HFFc6 (cell line): Measurements from ENCODE around the gene KRTAP10-7. TPM values are rescaled to one million over a fixed set of nuclear protein-coding genes. Genes with fewer than 3 reads are reported as not detected.

Experiments used
- DNase-seq: peaks from one replicate; pipeline ENCODE4 v3.0.0-alpha.2; 2018
- H3K27ac Mint-ChIP-seq: 2 replicates; pipeline ENCODE4 v1.8.0; 2020; ENCODE audit warnings: mild to moderate bottlenecking, mixed read lengths
- H3K27me3 Mint-ChIP-seq: 2 replicates; pipeline ENCODE4 v1.8.0; 2021; ENCODE audit warnings: mild to moderate bottlenecking, moderate library complexity, mixed read lengths; ENCODE audit not compliant: insufficient read depth
- H3K36me3 Mint-ChIP-seq: 2 replicates; pipeline ENCODE4 v1.8.0; 2021; ENCODE audit warnings: low read depth, mixed read lengths
- H3K4me1 Mint-ChIP-seq: 2 replicates; pipeline ENCODE4 v1.8.0; 2020; ENCODE audit warnings: low read depth, mixed read lengths
- H3K4me3 Mint-ChIP-seq: 2 replicates; pipeline ENCODE4 v1.8.0; 2020; ENCODE audit warnings: mild to moderate bottlenecking, moderate library complexity, mixed read lengths
- H3K9me3 Mint-ChIP-seq: 2 replicates; pipeline ENCODE4 v1.8.0; 2020; ENCODE audit warnings: mild to moderate bottlenecking, mixed read lengths
- total RNA-seq, 6 experiments: library from RNA; stranded (reverse); fragmentation: NEBNext Ultra II Directional; extraction: Animal tissue kit (Norgen Biotek cat#: 25700); gene quantifications; 2 replicates in 1 of 6; 3 replicates in 5 of 6; pipeline ENCODE4 v1.2.3, GENCODE V29; 2021
- TF ChIP-seq, protein P1 (sequence below): fragments of 200-600 bp; sonication (generic); IDR thresholded peaks from 2 replicates; pipeline ENCODE4 v1.5.0; 2021; ENCODE audit warnings: antibody characterized with exemption, mild to moderate bottlenecking

KRTAP10-7 gene
- total RNA-seq, 6 experiments from 2014 or later = not detected

DNA sequence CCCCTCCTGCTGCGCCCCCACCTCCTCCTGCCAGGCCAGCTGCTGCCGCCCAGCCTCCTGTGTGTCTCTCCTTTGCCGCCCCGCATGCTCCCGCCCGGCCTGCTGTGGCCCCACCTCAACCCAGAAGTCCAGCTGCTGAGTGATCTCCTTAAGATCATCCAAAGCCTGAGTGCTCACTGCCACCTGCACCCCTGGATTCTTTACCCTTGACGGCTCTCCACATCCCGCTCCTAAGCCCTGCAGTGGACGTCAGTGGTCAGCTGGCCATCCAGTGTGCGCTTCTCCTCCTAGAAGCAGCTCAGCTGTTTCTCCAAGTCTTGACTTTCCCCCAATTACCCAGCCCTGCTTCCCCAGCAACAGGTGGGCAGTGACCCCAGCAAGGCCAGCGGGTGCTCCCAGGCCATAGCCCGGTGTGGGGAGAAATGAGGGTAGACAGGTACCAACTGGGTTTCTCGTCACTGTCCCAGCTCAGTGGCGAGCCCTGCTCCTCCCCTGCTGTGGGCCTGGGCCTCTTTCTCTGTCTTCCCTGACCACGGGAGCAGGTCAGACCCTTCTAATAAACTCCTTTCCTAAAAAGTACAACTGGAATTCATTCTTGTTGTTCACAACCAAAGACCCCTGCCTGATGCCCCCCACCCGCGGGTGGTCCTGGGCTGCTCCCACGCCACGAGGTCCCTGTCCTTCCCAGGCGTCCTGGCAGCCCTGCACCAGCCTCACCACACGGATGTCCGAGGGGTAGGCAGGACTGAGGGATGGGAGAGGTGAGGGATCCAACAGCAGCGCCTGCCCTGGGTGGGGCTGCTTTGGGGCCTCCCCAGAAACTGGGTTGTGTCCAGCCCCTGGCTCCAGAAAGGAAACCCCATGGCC lies 1.4 kb downstream of the KRTAP10-7 start:
- Mint-ChIP-seq H3K36me3 (no peaks in the 10 kb centered on the region), H3K9me3 (peaks cover 4% of the 10 kb centered on the region), H3K4me1 (no peaks in the 10 kb centered on the region; the same call in 1 of the 2 replicates), H3K4me3 (no peak overlapping the region), H3K27me3 (peaks cover 13% of the 10 kb centered on the region), H3K27ac (no peak overlapping the region)
- no peak for DNase-seq
- TF ChIP-seq, protein P1, sequence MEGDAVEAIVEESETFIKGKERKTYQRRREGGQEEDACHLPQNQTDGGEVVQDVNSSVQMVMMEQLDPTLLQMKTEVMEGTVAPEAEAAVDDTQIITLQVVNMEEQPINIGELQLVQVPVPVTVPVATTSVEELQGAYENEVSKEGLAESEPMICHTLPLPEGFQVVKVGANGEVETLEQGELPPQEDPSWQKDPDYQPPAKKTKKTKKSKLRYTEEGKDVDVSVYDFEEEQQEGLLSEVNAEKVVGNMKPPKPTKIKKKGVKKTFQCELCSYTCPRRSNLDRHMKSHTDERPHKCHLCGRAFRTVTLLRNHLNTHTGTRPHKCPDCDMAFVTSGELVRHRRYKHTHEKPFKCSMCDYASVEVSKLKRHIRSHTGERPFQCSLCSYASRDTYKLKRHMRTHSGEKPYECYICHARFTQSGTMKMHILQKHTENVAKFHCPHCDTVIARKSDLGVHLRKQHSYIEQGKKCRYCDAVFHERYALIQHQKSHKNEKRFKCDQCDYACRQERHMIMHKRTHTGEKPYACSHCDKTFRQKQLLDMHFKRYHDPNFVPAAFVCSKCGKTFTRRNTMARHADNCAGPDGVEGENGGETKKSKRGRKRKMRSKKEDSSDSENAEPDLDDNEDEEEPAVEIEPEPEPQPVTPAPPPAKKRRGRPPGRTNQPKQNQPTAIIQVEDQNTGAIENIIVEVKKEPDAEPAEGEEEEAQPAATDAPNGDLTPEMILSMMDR = no peak

DNA sequence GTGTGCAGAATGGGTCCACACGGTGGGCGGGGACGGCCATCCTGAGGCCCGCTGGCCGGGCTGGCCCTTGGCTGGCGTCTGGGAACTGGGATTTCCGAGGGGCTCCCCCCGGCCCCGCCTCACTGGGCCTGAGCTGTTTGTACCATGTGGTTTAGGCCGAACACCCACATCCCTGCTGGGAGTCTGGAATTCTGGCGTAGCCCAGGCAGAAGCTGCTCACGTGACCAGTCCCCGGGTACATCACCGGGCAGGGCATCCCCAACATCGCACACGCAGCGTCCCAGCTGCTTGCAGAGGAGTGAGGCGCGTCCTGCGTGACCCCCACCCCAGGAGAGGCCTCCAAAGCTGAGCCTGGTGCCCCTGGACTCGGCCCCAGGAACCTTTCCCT lies 2.1 kb downstream of the KRTAP10-7 start:
- Mint-ChIP-seq H3K36me3 (no peaks in the 10 kb centered on the region), H3K27ac (no peak overlapping the region), H3K9me3 (peaks cover 7% of the 10 kb centered on the region), H3K4me3 (no peak overlapping the region), H3K4me1 (no peaks in the 10 kb centered on the region; the same call in 1 of the 2 replicates), H3K27me3 (peaks cover 13% of the 10 kb centered on the region)
- no peak for DNase-seq
- TF ChIP-seq, protein P1 = no peak

- Mint-ChIP-seq H3K27me3 (peaks cover 13% of the 10 kb centered on the region), H3K9me3 (peaks cover 11% of the 10 kb centered on the region), H3K4me1 (no peaks in the 10 kb centered on the region; the same call in 1 of the 2 replicates), H3K36me3 (no peaks in the 10 kb centered on the region), H3K27ac (no peak overlapping the region), H3K4me3 (no peak overlapping the region)
- TF ChIP-seq, protein P1 = no peak
- no peak for DNase-seq
Measured at GRCh38 chr21:44603109-44603875, 2.9 kb downstream of the KRTAP10-7 start.

GRCh38 chr21:44603911-44604310 lies 3.5 kb downstream of the KRTAP10-7 start:
- Mint-ChIP-seq H3K27ac (no peak overlapping the region), H3K27me3 (peaks cover 13% of the 10 kb centered on the region)
- TF ChIP-seq, protein P1 = no peak

GRCh38 chr21:44606495-44606894 lies 6.1 kb downstream of the KRTAP10-7 start:
- Mint-ChIP-seq H3K4me1 (no peaks in the 10 kb centered on the region), H3K9me3 (peaks cover 33% of the 10 kb centered on the region), H3K36me3 (peaks cover 5% of the 10 kb centered on the region), H3K4me3 (no peak overlapping the region), H3K27ac (no peak overlapping the region), H3K27me3 (peaks cover 2% of the 10 kb centered on the region; the same call in 1 of the 2 replicates)
- TF ChIP-seq, protein P1 = no peak
- no peak for DNase-seq

More at GRCh38 chr21:44603911-44604310, 3.5 kb downstream of the KRTAP10-7 start:
- no peaks in the 10 kb centered on the region; the same call in 1 of the 2 replicates for H3K4me1 Mint-ChIP-seq
- H3K36me3 Mint-ChIP-seq = no peaks in the 10 kb centered on the region
- DNase-seq = no peak
- H3K9me3 Mint-ChIP-seq = peaks cover 11% of the 10 kb centered on the region
- H3K4me3 Mint-ChIP-seq = no peak overlapping the region
